ENCODE measurements around the gene MTHFD1. TPM values are rescaled to one million over a fixed set of nuclear protein-coding genes. Genes with fewer than 3 reads are reported as not detected.

The MTHFD1 gene
- total and polyA plus RNA-seq, 2 of the 4 experiments (the other 2 are of a cell fraction) = 32.2 to 64.9 TPM

DNA sequence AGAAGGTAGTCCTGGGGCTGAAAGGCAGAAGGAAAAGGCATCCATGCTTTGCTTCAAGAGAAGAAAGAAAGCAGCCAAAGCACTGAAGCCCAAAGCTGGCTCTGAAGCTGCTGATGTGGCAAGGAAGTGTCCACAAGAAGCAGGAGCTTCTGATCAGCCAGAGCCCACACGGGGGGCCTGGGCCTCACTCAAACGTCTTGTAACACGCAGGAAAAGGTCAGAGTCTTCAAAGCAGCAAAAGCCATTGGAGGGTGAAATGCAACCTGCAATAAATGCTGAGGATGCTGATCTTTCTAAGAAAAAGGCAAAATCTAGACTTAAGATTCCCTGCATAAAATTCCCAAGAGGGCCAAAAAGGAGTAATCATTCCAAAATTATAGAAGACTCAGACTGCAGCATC is 80.3 kb downstream of the MTHFD1 start:
- no peak overlapping the region for H3K4me3 ChIP-seq (ENCODE audit: insufficient read depth, low read depth, low read length)
- H2AFZ ChIP-seq (replicated peaks; ENCODE audit: low read length, poor library complexity) = no peak overlapping the region
- no peaks in the 10 kb centered on the region; the same call in 1 of the 2 replicates for H3K4me1 ChIP-seq (ENCODE audit: control insufficient read depth, insufficient read depth, low read length)
- no peaks in the 10 kb centered on the region for H4K20me1 ChIP-seq (ENCODE audit: insufficient read depth, low read length)
- BruUV-seq (replicated peaks) = no TSS peak
- in situ Hi-C loops (cut with MboI; ENCODE audit: low sequenced_read_pairs) (no loop called here), dilution Hi-C loops (cut with HindIII; ENCODE audit: low sequenced_read_pairs, unreplicated experiment) (no loop called here), intact Hi-C loops (cut with micrococcal nuclease) (no loop called here)
- no peak overlapping the region for H3K18ac ChIP-seq (ENCODE audit: low read depth, low read length)
- H3K14ac ChIP-seq (replicated peaks; ENCODE audit: low read depth, low read length) = no peak overlapping the region
- no peaks in the 10 kb centered on the region for H3K9me1 ChIP-seq (ENCODE audit: insufficient read depth, low read length)
- no peak for ATAC-seq (ENCODE audit: low read depth)
- TF ChIP-seq RCOR1 (IDR thresholded peaks at IDR 0.05; ENCODE audit: insufficient replicate concordance, low read length) (no peak), FOS (IDR thresholded peaks at IDR 0.05; ENCODE audit: low read depth, low read length) (no peak), RFX5 (IDR thresholded peaks at IDR 0.05; ENCODE audit: low read depth, low read length) (no peak), USF2 (IDR thresholded peaks at IDR 0.05; ENCODE audit: low read depth, low read length) (no peak), CEBPB (IDR thresholded peaks at IDR 0.05; ENCODE audit: low read depth, low read length) (no peak), RAD21 (IDR thresholded peaks at IDR 0.05; ENCODE audit: low read length) (no peak), MAZ (IDR thresholded peaks at IDR 0.05; ENCODE audit: borderline replicate concordance, low read depth, low read length) (no peak), ELK1 (IDR thresholded peaks at IDR 0.05; ENCODE audit: borderline replicate concordance, low read depth, low read length) (no peak), CHD1 (IDR thresholded peaks at IDR 0.05; ENCODE audit: low read depth, low read length) (no peak), MXI1 (IDR thresholded peaks at IDR 0.05; ENCODE audit: borderline replicate concordance, low read depth, low read length) (no peak)
- H2BK15ac ChIP-seq (ENCODE audit: low read depth, low read length) = no peak overlapping the region
- WGBS, 2 experiments (ENCODE audit: extremely low coverage in 2 of 2, insufficient read length in 1 of 2) = 32% methylated on average over 3 of the region's 3 CpGs; no CpG with 5 or more reads in 1 of the 2 experiments
- H2BK5ac ChIP-seq (ENCODE audit: low read depth, low read length, poor library complexity, severe bottlenecking) = no peak overlapping the region
- H3K36me3 ChIP-seq (ENCODE audit: control insufficient read depth, insufficient read depth, low read length) = no peaks in the 10 kb centered on the region
- POLR2A ChIA-PET (ENCODE audit: unreplicated experiment) = interaction anchor here (0.5 kb wide), 1 partner anchor 14 kb away, joined by 3 read pairs; no protein-coding TSS in a partner anchor
- no peak overlapping the region for H2AK9ac ChIP-seq (replicated peaks; ENCODE audit: low read depth, low read length, poor library complexity)
- no peak overlapping the region for H4K5ac ChIP-seq (ENCODE audit: low read depth, low read length)
- H3K4me2 ChIP-seq (ENCODE audit: low read depth, low read length) = no peak overlapping the region
- H3K27ac ChIP-seq (ENCODE audit: insufficient read depth, low read length) = no peak overlapping the region
- no peak overlapping the region for H3K23ac ChIP-seq (ENCODE audit: low read depth, low read length)
- no peaks in the 10 kb centered on the region for H3K79me1 ChIP-seq (ENCODE audit: low read depth in 1 of 2, low read length in 2 of 2)
- H2BK120ac ChIP-seq (ENCODE audit: low read depth, low read length) = no peak overlapping the region
- no peaks in the 10 kb centered on the region for H3K9me3 ChIP-seq (ENCODE audit: control insufficient read depth, insufficient read depth, low read length)
- H3K9ac ChIP-seq (ENCODE audit: low read depth, low read length) = no peak overlapping the region
- H4K8ac ChIP-seq (ENCODE audit: low read depth in 2 of 2, low read length in 2 of 2) = no peak overlapping the region
- H3K4ac ChIP-seq (ENCODE audit: low read depth, low read length) = no peak overlapping the region
- no peak overlapping the region for H3K56ac ChIP-seq (ENCODE audit: extremely low read depth, insufficient read depth, low read length)
- no peak overlapping the region for H4K91ac ChIP-seq (ENCODE audit: insufficient read depth, low read depth, low read length)
- no peak overlapping the region for H2AK5ac ChIP-seq (ENCODE audit: low read depth, low read length)
- no peak overlapping the region for H2BK20ac ChIP-seq (ENCODE audit: low read depth, low read length)
- CTCF ChIA-PET = interaction anchor here (1.7 kb wide), 1 partner anchor 10 kb away, joined by 7 read pairs; no protein-coding TSS in a partner anchor
- H3K27me3 ChIP-seq (ENCODE audit: control insufficient read depth, insufficient read depth, low read length) = no peaks in the 10 kb centered on the region
- no peak for DNase-seq

Data from IMR-90 (cell line).